Measurements from ENCODE around the gene CFP.

- TF ChIP-seq POLR2AphosphoS5 (IDR thresholded peaks at IDR 0.05), result no peak
- TF ChIP-seq EP300 (conservative IDR thresholded peaks at IDR 0.05; ENCODE audit: poor library complexity, severe bottlenecking), result no peak
- TF ChIP-seq, protein P1, sequence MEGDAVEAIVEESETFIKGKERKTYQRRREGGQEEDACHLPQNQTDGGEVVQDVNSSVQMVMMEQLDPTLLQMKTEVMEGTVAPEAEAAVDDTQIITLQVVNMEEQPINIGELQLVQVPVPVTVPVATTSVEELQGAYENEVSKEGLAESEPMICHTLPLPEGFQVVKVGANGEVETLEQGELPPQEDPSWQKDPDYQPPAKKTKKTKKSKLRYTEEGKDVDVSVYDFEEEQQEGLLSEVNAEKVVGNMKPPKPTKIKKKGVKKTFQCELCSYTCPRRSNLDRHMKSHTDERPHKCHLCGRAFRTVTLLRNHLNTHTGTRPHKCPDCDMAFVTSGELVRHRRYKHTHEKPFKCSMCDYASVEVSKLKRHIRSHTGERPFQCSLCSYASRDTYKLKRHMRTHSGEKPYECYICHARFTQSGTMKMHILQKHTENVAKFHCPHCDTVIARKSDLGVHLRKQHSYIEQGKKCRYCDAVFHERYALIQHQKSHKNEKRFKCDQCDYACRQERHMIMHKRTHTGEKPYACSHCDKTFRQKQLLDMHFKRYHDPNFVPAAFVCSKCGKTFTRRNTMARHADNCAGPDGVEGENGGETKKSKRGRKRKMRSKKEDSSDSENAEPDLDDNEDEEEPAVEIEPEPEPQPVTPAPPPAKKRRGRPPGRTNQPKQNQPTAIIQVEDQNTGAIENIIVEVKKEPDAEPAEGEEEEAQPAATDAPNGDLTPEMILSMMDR (IDR thresholded peaks at IDR 0.05; ENCODE audit: poor library complexity, severe bottlenecking), result no peak
- no peak for TF ChIP-seq EZH2 (IDR thresholded peaks at IDR 0.05; ENCODE audit: borderline replicate concordance, insufficient read depth, low read length, poor library complexity, severe bottlenecking)
- no peak for TF ChIP-seq REST (IDR thresholded peaks at IDR 0.05; ENCODE audit: borderline replicate concordance)
- TF ChIP-seq TAF1 (IDR thresholded peaks at IDR 0.05; ENCODE audit: low read depth), result no peak
- TF ChIP-seq MXI1 (conservative IDR thresholded peaks at IDR 0.05; ENCODE audit: poor library complexity, severe bottlenecking), result no peak
- no peak for TF ChIP-seq SMC3 (conservative IDR thresholded peaks at IDR 0.05; ENCODE audit: poor library complexity)
Measured at GRCh38 chrX:47631676-47632075, 1.9 kb upstream of the CFP start.
